KBM-7 (cell line): ENCODE measurements around the gene CELA1.

Source experiments
- DNase-seq: peaks from one replicate; pipeline ENCODE4 v3.0.0-alpha.2; 2015
- in situ Hi-C: fragments of 300-500 bp; cut with MboI; formaldehyde crosslinking; loops from 2 replicates; pipeline ENCODE4 v1.14.3; 2020; ENCODE audit warnings: low sequenced_read_pairs, low pct_unique_long_range_greater_than_20kb, mixed read lengths

The CELA1 gene

DNA sequence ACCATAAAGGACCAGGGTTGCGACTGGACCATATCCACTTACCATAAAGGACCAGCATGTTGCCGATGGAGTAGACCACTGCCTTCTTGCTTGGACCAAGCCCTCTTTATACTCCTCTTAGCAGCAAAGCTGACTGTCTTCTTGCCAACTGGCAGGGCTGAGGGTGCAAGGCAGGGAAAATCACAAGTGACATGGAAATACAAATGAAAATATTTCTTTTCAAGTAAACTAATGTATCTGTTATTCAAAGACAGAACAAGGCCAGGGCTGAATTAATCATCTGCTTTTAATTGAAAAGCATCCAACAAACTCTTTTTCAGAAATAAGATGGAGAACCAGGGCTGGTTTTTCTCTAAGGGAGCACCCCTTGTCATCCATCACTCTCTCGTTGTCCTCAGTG lies at the start of gene CELA1:
TSS of gene CELA1 (minus strand) at position 99 of the 400 bp plus-strand sequence. CDS start at position 58, 41 bp downstream.
- in situ Hi-C loops: no loop called here
- no peak for DNase-seq

DNA sequence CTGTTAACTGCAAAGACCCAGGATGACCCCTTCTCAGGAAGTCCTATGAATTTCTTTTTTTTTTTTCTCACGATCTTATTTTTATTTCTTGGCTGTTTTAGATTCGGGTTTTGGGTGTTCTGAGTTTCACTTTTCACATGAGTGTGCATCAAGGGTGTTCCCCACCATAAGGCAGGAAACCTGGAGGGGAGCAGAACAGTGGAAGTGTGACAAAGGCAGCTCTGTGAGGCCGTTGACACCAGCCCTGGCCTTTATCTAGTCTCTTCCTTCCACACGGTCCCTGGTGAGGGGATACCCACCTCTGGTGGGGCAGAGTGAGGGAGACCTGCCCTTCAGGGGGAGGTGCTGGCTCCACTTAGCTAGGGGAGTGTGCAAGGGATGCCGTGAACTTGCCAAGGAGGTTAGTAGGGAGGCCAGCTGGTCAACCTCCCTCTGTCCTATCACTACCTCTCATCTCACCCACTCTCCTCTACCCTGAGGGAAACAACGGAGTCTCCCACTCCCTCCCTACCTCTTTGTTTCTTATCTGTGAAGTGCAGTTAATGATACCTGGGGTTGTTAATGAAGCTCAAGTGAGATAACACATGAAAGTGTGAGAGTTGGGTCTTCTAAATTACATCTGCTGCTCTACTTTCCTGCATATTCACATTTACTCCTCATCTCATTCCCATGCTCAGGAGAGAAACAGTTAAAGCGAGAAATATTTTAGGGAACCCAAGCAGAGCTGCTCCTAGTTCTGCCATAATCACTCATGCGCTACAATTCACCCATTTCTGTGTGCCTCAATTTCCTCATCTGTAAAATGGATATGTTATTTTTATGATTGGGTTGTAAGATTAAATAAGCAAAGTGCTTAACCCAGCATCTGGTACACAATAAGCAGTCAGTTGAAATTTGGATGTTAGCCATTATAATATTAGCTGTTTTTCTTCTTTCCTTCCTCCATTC lies 49.1 kb upstream of the CELA1 start:
- in situ Hi-C loops: no loop called here

DNA sequence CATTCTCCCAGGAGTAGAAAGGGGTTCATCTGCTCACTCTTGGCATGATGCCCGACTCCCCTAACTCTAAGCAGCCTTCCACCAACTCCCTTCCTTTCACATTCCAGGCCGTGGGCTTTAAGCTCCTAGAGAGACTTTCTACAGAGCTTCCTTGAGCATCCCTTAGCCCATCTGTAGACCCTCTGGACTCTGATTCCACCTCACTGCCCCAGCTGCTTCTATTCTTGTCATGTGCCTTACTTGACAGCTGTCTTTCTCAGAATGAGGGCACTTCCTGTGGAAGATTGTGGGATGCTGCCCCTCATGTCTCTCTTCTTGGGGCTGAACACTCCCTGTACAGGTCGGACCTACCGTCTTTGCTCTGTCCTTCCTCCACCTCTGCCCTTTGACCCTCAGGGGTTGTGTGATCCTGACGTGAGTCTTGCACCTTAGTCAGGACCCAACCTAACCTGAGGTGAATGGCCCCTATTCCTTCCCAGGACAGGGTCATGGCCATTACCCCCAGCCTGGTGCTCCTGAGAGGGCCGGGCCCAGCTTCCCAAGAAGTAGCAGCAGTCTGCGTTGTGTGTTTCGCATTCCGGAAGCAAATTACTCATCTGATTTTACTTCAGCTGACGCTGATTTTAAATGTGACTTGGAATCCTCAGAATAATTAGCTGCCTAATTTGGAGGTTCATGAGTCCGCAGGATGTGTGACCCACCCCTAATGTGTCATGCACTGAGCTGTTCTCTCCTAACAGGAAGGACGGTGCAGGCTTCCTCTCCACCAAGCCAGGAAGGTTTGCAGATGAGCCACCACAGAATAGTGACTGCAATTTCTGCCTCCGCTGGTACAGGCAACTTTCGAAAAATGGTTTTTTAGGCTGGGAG lies 47.4 kb upstream of the CELA1 start:
- in situ Hi-C loops: no loop called here
- DNase-seq: no peak

More for the DNA sequence above, 49.1 kb upstream of the CELA1 start:
- peak; percentile 58 for DNase-seq

DNA sequence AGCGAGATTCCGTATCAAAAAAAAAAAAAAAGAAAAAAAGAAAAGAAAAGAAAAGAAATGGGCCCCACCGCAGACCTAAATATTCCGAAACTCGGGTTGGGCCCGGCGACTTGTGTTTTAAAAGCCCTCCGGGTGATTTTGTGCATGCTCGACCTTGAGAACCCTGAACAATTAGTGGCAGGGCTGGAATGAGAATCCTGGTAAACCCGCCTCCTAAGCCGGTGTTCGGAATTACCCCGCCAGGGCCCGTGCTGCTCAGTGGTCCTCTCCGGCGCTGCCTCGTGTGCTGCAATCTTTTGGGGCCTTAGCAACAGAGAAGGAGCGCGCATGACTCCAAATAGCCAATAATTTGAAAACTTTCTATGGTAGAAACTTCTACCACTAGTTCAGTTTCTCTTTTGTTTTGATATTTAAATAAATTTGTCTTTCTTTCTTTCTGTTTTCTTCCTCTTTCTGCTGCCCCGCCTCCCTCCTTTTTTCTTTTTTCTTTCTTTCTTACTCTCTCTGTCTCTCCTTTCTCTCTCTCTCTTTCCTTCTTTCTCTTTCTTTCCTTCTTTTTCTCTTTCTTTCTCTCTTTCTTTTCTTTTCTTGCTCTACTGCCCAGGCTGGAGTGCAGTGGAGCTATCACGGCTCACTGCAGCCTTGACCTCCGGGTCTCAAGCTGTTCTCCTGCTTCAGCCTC lies 46.2 kb upstream of the CELA1 start:
- in situ Hi-C loops: no loop called here
- no peak for DNase-seq

DNA sequence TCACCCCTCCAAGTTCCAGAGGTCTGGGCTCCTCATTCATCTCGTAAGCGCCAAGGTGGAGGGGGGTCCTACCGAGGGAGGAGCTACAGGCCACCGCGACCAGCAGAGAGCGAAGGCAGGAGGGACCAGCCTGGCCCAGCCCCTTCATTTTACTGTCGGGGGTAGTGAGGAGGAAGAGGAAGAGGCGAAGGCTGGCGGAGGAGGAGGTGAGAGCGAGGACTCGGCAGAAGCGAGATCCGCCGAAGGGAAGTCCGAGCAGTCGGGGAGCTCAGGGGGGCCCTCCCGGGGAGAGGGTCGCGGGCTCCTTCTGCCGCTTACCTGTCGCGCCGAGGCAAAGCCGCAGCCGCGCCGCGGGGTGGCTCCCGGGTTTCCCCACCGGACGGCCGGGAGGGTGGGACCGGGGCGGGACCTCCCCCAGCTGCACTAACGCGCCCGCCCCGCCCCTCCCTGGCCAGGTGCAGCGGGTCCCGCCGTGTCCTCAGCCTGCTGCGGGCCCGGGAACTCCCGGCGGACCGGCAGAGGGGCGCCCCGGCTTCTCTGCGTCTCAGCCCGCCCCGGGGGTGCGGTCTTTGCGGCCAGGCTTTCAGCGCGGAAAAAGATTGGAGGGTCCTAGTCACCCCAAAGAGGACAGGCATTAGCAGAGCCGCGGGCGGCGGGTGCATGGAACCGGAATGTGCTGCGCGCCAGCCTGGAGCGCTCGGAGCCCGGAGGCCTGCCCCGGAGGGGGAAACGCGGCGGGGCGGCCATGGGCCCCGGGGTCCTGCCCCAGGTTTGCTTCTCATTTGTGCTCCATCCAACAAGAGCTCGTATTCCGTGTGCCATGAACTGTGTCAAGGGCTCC lies 45.0 kb upstream of the CELA1 start, which contains the start of gene GALNT6:
TSS of gene GALNT6 (minus strand) at position 124 of the 841 bp plus-strand sequence. CDS start 11,625 bp downstream, outside the sequence.
- in situ Hi-C loops: no loop called here
- no peak for DNase-seq

DNA sequence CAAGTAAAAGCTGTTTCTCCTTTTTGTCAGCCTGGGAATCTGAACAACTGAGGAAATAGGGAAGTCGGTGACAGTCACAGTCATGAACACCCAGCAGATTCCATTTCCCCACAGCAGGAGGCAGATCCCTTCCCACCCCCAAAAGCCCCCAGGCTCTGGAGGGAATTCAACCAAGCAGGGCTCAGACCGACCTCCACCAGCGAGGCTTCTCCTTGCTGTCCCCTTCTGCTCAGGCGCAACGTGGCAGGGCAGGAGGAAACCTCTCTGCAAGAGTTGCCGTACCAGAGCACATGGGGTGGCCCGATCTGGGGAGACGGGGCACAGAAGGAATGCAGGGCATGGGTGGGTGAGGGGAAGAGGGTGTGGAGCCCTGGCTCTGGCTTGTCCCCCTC lies 44.4 kb upstream of the CELA1 start:
- in situ Hi-C loops: no loop called here
- peak; percentile 82 for DNase-seq

DNA sequence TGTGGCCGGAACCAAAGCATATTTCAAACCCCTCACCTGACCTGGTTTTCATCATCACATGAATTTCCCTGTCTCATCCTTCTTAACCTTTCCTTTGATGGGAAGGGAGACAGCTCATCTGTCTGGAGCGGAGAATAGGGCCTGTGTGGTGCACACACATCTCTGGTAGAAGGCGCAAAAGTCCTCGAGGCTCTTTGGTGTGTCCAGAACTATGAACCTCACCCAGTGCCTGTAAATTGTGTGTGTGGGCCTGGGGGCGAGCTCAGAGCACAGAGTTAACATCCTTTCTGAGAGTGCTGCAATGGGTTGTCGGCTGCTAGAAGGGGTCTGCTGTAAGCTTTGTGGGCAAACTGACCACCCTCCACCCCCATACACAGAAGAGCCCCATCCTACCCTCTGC lies 44.0 kb upstream of the CELA1 start:
- in situ Hi-C loops: no loop called here

DNA sequence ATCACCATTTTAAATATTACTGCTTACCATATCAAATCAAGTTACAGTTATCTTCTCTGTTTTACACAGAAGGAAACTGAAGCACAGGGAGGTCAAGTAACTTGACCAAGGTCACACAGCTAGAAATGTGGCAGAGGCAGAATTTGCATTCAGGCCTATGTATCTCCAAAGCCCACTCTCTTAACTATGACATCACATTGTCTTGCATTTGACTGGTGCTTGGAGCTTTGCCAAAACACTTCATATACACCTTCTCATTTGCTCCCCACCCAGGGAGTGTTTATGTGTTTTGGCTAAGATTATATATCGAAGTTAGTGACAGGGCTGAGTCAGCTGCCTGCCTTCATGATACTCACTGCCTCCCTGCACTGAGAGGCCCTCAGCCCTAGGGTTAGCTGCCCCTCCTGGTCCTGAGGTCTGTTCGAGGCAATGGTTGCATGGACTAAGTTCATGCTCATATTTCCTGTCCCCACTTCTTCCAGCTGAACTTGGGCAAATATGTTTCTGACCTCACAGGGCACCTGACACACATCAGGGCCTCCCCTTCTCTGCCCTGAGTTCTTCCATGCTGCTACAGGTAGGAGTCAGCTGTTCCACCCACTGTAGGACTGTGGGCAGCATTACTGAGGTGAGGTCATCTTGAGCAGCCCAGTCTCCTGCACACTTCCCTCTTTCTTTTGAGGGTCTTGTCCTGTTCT lies 43.0 kb upstream of the CELA1 start:
- no peak for DNase-seq
- in situ Hi-C loops: no loop called here

More for the DNA sequence above, 44.0 kb upstream of the CELA1 start:
- no peak for DNase-seq

DNA sequence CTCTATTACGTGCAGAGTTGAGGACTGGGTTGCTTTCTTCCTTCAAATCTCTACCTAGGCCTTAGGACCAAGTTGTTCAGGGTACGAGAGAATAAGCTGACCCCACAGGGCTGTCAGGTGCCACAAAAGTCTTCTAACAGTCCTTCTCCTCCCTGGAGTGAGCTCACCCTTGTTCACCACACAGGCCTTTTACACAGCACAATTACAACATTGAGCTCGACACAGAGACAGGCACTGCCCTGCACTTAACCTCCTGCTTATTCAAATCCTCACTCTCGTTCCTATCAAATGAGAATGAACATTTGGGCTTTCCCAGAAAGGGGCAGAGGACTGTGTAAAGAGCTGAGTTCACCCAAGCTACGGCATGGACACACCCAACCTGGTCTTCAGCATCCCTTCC lies 42.4 kb upstream of the CELA1 start:
- DNase-seq: no peak

DNA sequence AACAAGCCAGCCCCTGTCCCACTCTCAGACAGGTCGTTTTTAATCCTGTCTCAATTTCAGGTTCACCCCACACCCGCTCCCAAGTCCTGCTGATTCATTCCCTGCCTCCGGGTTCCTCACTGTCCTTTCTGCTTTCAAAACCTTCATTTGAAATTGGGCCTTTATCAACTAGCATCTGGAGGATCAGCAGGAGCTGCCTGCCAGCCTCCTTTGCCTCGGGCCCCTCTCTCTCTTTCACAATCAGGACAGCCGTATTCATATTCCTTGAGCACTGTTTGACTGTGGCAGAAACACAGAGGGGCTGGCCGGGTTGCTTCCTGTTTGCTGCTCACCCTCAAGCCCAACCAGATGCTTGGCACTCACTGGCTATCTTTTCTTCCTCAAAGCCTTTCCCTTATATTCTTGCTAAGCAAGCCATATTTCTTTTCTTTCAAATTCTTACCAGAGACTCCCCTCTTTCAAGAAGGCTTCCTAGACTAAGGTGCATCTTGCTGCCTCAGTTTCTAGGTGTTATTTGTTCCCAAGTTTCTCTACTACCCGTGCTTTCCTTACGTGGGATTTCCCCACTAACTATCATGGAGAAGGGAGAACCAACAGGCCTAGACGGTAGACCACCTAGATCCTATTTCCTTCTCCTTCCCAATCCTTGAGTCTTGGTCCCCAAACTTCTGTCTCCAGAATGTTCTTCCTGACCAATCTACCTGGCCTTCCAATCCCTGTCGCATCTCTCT lies 41.8 kb upstream of the CELA1 start:
- in situ Hi-C loops: no loop called here
- DNase-seq: peak; percentile 88

More for the DNA sequence above, 42.4 kb upstream of the CELA1 start:
- in situ Hi-C loops: no loop called here

DNA sequence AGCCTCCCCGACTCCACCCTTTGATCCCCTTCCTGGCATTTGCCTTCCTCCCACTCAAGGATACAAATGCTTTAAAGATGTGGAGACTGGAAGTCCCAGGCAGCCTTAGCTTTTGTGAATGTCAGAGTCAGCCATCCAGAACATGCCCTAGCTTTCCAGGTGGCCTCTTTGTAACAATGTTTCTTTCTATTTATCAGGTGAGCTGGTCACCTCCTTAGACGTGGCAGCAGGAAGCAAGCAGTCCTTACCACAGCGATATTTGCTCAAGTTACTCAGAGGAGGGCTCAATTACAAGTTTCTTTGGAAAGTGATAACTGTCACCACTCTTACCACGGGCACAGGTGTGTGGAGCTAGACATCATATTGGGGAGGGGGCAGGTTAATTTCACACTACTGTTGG lies 39.9 kb upstream of the CELA1 start:
- no peak for DNase-seq
- in situ Hi-C loops: no loop called here

DNA sequence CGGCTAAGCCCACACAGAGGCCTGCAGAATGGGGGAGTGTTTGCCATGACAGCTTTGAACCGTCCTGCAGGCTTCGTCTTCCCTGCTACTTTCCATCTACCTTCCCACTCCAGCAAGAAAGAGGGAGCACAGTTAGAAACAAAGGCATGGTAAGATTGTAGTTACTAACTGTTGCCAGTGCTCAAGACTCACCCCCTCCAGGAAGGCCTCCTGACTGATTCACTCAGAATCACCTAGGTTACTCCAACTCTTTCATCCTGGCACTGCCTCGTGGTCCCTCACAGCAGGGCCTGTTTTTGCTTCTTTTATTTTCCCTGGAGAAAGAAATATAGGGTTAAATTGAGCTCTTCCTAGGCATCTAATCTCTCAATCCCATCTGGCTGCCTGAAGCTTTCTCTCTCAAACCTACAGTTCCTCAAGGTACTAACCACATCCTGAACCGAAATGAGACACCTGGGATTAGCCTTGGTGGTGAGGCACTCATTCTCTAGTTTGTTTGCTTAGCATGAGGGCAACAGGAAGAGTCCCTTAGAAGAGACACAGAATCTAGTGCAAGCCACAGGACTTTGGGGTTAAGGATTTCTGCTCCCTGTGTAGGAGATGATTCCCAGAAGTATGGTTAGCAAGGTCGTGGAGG lies 36.9 kb upstream of the CELA1 start:
- in situ Hi-C loops: no loop called here
- peak; percentile 64 for DNase-seq

DNA sequence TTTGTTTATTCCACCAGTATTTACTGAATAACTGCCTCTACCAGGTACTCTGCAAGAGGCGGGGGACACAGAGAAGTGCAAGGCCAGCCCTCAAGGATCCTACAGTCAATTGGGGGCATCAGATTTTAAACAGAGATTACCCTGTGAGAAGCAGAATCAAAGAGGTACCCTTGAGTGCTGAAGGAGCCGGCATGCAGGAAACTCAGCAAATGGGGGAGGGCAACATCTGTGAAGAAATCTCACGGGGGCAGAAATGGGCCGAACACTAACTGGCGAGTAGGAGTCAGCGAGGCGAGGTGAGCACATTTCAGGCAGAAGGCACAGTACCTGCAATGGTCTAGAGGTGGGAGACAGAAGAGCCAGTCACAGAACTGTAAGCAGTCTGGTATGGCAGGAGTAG lies 35.7 kb upstream of the CELA1 start:
- DNase-seq: no peak
- in situ Hi-C loops: no loop called here

DNA sequence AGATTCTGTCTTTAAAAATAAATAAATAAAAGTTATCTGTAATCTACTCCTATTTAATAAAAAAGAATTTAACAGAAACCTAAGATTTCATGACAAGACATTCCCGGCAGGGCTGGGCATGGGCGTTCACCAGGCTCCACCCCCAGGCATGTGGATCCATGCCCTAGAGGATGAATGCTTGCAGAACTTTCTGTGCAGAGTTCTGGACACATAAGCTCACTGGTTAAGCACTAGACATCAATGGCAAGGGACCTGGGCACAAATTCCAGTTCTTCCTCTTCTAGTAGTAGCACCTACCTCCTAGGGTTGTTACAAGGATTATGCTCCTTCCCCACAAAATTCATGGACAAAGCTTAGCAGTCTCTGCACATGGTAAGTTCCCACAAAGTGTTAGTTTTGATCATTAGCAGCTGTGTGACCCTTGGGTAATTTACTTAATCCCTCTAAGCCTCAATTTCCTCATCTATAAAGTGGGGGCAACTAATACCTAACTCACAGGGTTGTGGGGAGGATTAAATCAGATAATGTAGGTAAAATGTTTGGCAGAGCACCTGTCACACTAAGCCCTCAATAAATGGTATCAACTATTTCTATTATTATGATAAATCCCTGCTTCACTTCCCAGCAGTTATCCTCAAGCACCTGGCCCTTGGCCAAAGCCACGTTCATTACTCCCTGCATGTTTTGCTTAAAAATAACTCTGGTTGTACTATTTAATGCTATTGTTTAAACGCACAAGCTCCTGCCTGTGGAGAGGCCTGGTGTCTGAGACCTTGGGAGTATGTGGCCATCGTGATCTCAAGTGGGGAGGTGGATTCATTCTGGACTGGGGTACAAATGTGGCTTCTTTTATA lies 35.0 kb upstream of the CELA1 start:
- in situ Hi-C loops: no loop called here
- no peak for DNase-seq

DNA sequence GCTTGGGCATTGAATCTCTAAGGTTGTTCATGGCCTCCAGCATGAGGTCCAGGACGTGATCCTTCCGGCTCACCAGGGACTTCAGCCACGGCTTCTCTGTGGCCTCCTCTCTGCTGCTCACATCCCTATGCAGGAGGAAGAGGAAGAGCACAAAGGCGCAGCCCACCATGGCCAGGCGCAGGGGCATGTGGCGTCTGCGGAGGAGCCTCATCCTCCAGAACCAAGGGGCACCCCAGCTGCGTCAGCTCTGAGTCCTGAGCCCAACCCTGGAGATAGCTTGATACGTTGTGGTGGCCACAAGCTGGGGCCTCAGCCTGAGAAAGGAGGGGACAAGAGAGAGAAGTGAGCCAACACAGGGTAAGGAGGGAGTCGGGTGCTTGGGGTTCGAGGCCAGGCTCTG lies 33.1 kb upstream of the CELA1 start:
- DNase-seq: no peak
- in situ Hi-C loops: no loop called here

DNA sequence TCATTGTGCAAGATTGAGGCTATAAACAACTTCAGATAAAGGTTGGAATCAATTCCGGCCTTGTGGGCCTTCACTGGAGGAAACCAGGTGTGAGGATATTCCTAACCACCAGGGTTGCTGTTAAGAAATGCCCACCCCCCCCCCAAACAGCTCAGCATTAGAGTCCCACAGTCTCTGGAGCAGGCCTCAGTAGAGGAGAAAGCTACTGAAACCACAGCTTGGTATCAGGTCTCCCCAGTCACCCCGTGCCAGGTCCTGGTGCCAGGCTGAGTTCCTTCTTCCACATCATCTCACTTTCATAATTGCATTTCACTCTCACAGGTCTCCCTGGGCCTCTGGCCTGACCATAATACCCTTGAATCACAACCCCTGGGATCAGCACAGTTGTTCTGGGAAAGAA lies 32.3 kb upstream of the CELA1 start:
- in situ Hi-C loops: no loop called here

More for the DNA sequence above, 32.3 kb upstream of the CELA1 start:
- no peak for DNase-seq
